Measurements from ENCODE around the gene PIK3AP1. TPM values are rescaled to one million over a fixed set of nuclear protein-coding genes. Genes with fewer than 3 reads are reported as not detected.
"Not testable (repeated sequence)": the region's sequence is repeated elsewhere in the genome, so short reads cannot be mapped to it uniquely, and the experiment has no call there.

PIK3AP1 gene
- total RNA-seq, 1 experiment from 2014 or later = 1.7 TPM

DNA sequence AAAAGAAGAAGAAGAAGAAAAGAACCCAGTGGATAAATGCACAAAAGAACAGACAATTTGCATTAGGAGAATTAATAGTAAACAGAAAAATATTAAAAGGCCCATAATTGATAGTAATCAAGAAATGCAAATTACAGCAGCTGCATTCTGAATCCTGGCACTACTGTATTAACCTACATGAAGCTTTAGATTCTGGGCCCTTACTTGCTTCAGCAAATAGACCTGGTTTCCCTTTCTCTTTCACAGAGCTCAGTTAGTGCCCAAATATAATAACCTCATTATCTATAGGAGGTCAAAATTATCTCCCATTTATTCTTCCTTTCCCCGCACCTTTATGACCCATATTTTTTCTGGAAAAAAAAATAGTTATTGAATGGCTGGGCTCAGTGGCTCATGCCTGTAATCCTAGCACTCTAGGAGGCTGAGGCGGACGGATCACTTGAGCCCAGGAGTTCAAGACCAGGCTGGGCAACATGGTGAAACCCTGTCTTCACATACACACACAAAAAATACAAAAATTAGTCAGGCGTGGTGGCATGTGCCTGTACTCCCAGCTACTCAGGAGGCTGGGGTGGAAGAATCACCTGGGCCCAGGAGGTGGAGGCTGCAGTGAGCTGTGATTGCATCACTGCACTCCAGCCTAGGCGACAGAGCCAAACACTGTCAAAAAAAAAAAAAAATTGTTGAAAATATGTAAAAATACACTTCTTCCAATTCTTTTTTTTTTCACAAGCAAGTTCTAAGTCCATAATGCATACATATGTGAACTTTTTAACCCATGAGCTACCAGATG is 36.0 kb upstream of the PIK3AP1 start:
- Histone ChIP-seq H3F3A (ENCODE audit: insufficient read depth, low read depth) (no peaks in the 10 kb centered on the region), H3K27ac (no peak overlapping the region), H2AFZ (no peak overlapping the region), H3K9me2 (ENCODE audit: insufficient read depth) (no peaks in the 10 kb centered on the region), H3K4me3 (no peak overlapping the region), H3K79me2 (ENCODE audit: low read depth) (no peaks in the 10 kb centered on the region), H3K4me2 (no peak overlapping the region), H3K9me3 (ENCODE audit: insufficient read depth, low read depth) (no peaks in the 10 kb centered on the region), H3K27me3 (ENCODE audit: insufficient read depth, low read depth) (no peaks in the 10 kb centered on the region), H4K20me1 (ENCODE audit: insufficient read depth) (no peaks in the 10 kb centered on the region), H3K36me3 (ENCODE audit: low read depth) (no peaks in the 10 kb centered on the region), H3K4me1 (replicated peaks; ENCODE audit: insufficient read depth) (no peaks in the 10 kb centered on the region)
- no peak for DNase-seq
- TF ChIP-seq EZH2 (IDR thresholded peaks at IDR 0.05; ENCODE audit: low read depth) = no peak
- TF ChIP-seq, protein P1, sequence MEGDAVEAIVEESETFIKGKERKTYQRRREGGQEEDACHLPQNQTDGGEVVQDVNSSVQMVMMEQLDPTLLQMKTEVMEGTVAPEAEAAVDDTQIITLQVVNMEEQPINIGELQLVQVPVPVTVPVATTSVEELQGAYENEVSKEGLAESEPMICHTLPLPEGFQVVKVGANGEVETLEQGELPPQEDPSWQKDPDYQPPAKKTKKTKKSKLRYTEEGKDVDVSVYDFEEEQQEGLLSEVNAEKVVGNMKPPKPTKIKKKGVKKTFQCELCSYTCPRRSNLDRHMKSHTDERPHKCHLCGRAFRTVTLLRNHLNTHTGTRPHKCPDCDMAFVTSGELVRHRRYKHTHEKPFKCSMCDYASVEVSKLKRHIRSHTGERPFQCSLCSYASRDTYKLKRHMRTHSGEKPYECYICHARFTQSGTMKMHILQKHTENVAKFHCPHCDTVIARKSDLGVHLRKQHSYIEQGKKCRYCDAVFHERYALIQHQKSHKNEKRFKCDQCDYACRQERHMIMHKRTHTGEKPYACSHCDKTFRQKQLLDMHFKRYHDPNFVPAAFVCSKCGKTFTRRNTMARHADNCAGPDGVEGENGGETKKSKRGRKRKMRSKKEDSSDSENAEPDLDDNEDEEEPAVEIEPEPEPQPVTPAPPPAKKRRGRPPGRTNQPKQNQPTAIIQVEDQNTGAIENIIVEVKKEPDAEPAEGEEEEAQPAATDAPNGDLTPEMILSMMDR (conservative IDR thresholded peaks at IDR 0.05) = no peak
- intact Hi-C loops (cut with micrococcal nuclease; ENCODE audit: unreplicated experiment) = no loop called here
- CTCF ChIA-PET = no interaction called here
- no TSS peak for BruUV-seq (replicated peaks)
- POLR2A ChIA-PET (ENCODE audit: unreplicated experiment) = interaction anchor here (0.6 to 0.7 kb wide), 3 partner anchors 33 to 915 kb away, joined by 3 to 7 read pairs (median 4); no protein-coding TSS in a partner anchor

DNA sequence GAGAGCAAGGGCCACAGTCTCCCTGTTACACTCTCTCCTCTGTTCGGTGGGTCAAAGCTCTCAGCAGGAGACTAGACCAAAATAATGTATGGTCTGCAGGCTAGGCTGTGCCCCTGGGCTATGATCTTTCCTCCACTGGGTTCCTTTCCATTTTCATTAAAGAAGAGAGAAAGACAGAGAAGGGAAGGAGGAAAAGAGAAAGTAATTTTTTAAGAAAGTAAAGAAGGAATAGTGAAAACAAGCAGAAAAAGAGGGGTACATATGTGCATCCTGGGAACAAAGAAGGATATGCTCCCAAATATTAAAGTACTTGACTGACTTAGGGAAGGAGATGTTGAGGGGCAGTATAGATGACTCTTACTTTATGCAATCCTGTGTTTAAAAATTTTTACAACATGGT is 33.6 kb upstream of the PIK3AP1 start:
- Histone ChIP-seq H2AFZ (no peak overlapping the region), H3K27me3 (ENCODE audit: insufficient read depth, low read depth) (no peaks in the 10 kb centered on the region), H3K4me3 (no peak overlapping the region), H3K36me3 (ENCODE audit: low read depth) (no peaks in the 10 kb centered on the region), H3K27ac (no peak overlapping the region), H4K20me1 (ENCODE audit: insufficient read depth) (no peaks in the 10 kb centered on the region), H3F3A (ENCODE audit: insufficient read depth, low read depth) (no peaks in the 10 kb centered on the region), H3K9me3 (ENCODE audit: insufficient read depth, low read depth) (no peaks in the 10 kb centered on the region), H3K79me2 (ENCODE audit: low read depth) (no peaks in the 10 kb centered on the region), H3K9me2 (ENCODE audit: insufficient read depth) (no peaks in the 10 kb centered on the region), H3K4me1 (replicated peaks; ENCODE audit: insufficient read depth) (no peaks in the 10 kb centered on the region), H3K4me2 (no peak overlapping the region)
- no TSS peak for BruUV-seq (replicated peaks)
- DNase-seq = no peak
- POLR2A ChIA-PET (ENCODE audit: unreplicated experiment) = no interaction called here
- CTCF ChIA-PET = no interaction called here
- intact Hi-C loops (cut with micrococcal nuclease; ENCODE audit: unreplicated experiment) = no loop called here
- TF ChIP-seq, protein P1 (conservative IDR thresholded peaks at IDR 0.05) = no peak
- TF ChIP-seq EZH2 (IDR thresholded peaks at IDR 0.05; ENCODE audit: low read depth) = no peak

DNA sequence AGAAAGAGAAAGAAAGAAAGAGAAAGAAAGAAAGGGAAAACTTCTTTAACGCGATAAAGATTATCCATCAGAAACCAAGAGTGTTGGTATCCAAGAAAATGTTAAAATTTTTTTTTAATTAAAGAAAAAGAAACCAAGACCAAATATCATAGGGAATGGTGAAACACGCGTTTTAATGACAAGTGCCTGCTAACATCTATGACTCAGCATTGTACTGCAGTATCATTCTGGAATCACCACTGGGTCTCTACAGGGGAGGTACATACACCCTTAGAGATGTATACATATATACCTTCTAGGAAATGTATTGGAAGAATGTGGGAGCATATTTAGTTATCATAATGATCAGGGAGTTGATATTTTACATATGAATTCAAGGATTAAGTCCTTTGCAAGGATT is 32.1 kb upstream of the PIK3AP1 start:
- ChIA-PET POLR2A (ENCODE audit: unreplicated experiment) (no interaction called here), CTCF (no interaction called here)
- Histone ChIP-seq H3F3A (ENCODE audit: insufficient read depth, low read depth) (no peaks in the 10 kb centered on the region), H3K9me3 (ENCODE audit: insufficient read depth, low read depth) (no peaks in the 10 kb centered on the region), H3K4me1 (replicated peaks; ENCODE audit: insufficient read depth) (no peaks in the 10 kb centered on the region), H2AFZ (no peak overlapping the region), H3K36me3 (ENCODE audit: low read depth) (no peaks in the 10 kb centered on the region), H3K9me2 (ENCODE audit: insufficient read depth) (no peaks in the 10 kb centered on the region), H4K20me1 (ENCODE audit: insufficient read depth) (no peaks in the 10 kb centered on the region), H3K27ac (no peak overlapping the region), H3K27me3 (ENCODE audit: insufficient read depth, low read depth) (no peaks in the 10 kb centered on the region), H3K79me2 (ENCODE audit: low read depth) (no peaks in the 10 kb centered on the region), H3K4me3 (no peak overlapping the region), H3K4me2 (no peak overlapping the region)
- intact Hi-C loops (cut with micrococcal nuclease; ENCODE audit: unreplicated experiment) = no loop called here
- TF ChIP-seq, protein P1 (conservative IDR thresholded peaks at IDR 0.05) = no peak
- TF ChIP-seq EZH2 (IDR thresholded peaks at IDR 0.05; ENCODE audit: low read depth) = no peak
- no TSS peak for BruUV-seq (replicated peaks)
- DNase-seq = no peak

DNA sequence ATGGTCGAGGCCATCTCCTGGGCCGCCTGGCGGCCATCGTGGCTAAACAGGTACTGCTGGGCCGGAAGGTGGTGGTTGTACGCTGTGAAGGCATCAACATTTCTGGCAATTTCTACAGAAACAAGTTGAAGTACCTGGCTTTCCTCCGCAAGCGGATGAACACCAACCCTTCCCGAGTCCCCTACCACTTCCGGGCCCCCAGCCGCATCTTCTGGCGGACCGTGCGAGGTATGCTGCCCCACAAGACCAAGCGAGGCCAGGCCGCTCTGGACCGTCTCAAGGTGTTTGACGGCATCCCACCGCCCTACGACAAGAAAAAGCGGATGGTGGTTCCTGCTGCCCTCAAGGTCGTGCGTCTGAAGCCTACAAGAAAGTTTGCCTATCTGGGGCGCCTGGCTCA is 30.0 kb upstream of the PIK3AP1 start:
- CTCF ChIA-PET = not testable (repeated sequence)

More for the DNA sequence above, 30.0 kb upstream of the PIK3AP1 start:
- H3F3A ChIP-seq (ENCODE audit: insufficient read depth, low read depth); H3K4me3 ChIP-seq; H3K79me2 ChIP-seq (ENCODE audit: low read depth); H3K27ac ChIP-seq; H3K9me2 ChIP-seq (ENCODE audit: insufficient read depth); H3K4me1 ChIP-seq (replicated peaks; ENCODE audit: insufficient read depth); POLR2A ChIA-PET (ENCODE audit: unreplicated experiment); H3K27me3 ChIP-seq (ENCODE audit: insufficient read depth, low read depth); H3K9me3 ChIP-seq (ENCODE audit: insufficient read depth, low read depth); intact Hi-C loops (cut with micrococcal nuclease; ENCODE audit: unreplicated experiment); DNase-seq; BruUV-seq (replicated peaks); H2AFZ ChIP-seq; H4K20me1 ChIP-seq (ENCODE audit: insufficient read depth); H3K4me2 ChIP-seq; H3K36me3 ChIP-seq (ENCODE audit: low read depth): not testable (repeated sequence)
